ENCODE data around the gene PLXDC1.
"Not testable (repeated sequence)": the region's sequence is repeated elsewhere in the genome, so short reads cannot be mapped to it uniquely, and the experiment has no call there.

The PLXDC1 gene

DNA sequence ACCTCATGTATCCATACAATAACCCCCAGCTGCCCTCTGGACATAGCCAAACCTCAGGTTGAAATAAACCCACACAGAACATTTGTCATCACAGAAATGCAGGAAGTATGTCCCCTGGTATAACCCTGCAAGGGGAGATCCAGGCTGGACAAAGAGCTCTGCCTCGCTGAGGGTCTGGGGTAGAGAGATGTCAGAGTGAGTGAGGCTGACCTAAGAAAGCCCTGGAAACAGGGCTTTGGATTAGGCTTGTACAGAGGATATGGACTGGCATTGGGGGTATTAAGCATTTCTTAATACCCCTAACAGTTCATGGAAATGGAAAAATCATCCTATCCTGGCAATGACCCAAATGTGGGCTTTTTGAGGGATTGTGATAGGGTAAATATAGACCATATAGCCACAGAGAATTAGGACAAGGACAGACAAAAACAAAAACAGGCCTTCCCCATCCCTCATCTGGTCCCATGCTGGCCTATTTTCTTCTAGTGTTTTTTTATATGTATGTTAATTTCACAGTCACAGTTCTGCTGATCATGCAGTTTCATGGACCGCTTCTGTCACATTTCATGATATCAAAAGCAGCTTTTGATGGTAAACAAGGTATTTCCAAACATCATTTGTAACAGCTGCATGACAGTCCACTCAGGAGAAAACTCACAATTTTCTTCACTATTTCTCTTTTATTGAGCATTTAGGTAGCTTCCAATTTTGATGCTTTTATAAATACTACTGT is 26.1 kb downstream of the PLXDC1 start:
- no peak for DNase-seq (ENCODE audit: extremely low read depth, low read depth)
- TF ChIP-seq, protein P1, sequence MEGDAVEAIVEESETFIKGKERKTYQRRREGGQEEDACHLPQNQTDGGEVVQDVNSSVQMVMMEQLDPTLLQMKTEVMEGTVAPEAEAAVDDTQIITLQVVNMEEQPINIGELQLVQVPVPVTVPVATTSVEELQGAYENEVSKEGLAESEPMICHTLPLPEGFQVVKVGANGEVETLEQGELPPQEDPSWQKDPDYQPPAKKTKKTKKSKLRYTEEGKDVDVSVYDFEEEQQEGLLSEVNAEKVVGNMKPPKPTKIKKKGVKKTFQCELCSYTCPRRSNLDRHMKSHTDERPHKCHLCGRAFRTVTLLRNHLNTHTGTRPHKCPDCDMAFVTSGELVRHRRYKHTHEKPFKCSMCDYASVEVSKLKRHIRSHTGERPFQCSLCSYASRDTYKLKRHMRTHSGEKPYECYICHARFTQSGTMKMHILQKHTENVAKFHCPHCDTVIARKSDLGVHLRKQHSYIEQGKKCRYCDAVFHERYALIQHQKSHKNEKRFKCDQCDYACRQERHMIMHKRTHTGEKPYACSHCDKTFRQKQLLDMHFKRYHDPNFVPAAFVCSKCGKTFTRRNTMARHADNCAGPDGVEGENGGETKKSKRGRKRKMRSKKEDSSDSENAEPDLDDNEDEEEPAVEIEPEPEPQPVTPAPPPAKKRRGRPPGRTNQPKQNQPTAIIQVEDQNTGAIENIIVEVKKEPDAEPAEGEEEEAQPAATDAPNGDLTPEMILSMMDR (IDR thresholded peaks at IDR 0.05; ENCODE audit: low read depth, low read length), result no peak

DNA sequence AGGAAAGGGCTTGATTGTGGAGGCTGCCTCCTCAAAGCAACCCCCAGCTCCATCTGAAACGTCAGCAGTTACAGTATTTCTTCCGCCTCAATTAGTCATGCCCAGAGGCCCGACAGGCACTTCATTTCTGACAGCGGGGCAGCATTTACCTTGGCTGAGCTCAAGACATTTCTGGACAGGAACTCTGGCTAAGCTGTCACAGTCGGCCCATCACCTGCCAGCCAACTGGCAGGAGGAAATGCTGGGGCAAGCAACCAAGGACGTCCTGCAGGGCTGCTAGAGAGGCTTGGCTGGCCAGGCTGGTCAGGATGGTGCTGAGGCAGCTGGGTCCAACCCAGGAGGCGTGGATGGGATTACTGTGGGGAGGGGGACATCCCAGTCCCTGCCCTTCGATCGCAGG is 27.8 kb downstream of the PLXDC1 start:
- TF ChIP-seq, protein P1 (IDR thresholded peaks at IDR 0.05; ENCODE audit: low read depth, low read length), result no peak
- DNase-seq (ENCODE audit: extremely low read depth, low read depth), result no peak

DNA sequence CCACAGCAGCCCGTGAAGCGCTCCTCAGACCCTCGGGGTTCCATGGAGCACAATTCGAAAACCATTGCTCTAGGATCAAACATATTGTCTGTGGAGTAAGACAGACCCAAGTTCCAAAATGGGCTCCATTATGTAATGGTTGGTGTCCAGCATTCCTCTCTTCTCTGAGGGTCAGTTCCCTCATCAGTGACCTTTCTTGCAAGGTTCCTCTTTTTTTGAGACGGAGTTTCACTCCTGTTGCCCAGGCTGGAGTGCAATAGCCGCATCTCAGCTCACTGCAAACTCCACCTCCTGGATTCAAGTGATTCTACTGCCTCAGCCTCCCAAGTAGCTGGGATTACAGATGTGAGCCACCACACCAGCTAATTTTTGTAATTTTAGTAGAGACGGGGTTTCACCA is 28.4 kb downstream of the PLXDC1 start:
- TF ChIP-seq, protein P1 (IDR thresholded peaks at IDR 0.05; ENCODE audit: low read depth, low read length), result no peak
- DNase-seq (ENCODE audit: extremely low read depth, low read depth), result no peak

DNA sequence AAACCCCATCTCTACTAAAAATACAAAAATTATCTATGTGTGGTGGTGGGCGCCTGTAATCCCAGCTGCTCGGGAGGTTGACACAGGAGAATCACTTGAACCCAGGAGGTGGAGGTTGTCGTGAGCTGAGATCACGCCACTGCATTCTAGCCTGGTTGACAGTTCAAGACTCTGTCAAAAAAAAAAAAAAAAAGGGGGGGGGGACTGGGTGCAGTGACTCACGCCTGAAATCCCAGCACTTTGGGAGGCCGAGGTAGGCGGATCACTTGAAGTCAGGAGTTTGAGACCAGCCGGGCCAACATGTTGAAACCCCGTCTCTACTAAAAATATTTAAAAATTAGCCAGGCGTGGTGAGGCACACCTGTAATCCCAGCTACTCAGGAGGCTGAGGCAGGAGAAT is 29.5 kb downstream of the PLXDC1 start:
- not testable (repeated sequence) for DNase-seq (ENCODE audit: extremely low read depth, low read depth)

DNA sequence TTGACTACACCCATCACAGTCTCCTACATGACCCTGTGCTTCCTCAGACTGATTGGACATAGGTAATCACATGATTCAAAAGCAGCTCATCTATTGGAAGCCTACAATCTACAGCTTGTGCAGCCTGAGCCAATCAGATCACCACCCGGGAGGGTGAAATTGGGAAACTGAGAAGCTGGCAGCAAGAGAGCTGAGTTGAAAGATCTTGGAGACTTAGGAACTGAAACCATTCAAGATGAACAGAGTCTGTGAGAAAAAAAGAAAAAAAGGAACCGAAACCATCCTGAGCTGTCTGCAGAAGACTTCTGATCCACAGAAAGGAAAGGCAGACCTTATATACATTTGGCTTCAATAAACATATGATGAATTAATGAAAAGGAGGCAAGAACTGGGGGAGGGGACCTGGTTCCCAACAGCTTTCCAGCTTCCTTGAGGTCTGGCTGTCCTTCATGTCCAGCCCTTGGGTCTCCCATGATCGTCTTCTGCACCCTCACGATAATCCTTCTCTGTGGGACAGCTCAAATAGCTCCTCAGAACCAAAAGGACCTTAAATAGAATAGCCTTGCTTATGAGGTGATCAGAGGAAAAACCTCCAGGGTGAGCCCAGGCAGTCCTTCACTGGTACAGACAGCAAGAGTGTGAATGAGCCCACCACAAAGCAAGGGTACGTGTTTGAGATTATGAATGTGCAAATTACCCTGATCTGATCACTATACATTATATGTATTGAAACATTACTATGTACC is 32.6 kb downstream of the PLXDC1 start:
- DNase-seq (ENCODE audit: extremely low read depth, low read depth), result no peak
- TF ChIP-seq, protein P1 (IDR thresholded peaks at IDR 0.05; ENCODE audit: low read depth, low read length), result no peak

DNA sequence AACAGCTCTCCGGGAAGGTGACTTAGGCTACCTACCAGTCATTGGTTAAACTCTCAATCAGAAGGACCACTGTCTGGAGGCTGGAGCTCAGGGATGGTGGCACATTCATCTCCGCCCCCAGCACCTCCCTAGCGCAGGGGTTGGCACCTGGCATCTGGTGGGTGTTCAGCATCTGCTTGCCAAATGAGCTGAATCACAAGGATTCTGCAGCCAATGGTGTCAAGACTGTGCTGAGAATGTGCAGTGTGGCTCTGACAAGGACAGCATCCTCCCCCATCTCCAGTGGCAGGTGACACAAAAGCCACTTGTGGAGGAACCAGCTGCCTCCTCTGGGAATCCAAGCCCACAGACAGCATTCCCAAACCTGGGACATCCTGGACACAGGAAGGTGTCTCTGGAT is 35.2 kb downstream of the PLXDC1 start:
- no peak for DNase-seq (ENCODE audit: extremely low read depth, low read depth)
- TF ChIP-seq, protein P1 (IDR thresholded peaks at IDR 0.05; ENCODE audit: low read depth, low read length), result no peak

DNA sequence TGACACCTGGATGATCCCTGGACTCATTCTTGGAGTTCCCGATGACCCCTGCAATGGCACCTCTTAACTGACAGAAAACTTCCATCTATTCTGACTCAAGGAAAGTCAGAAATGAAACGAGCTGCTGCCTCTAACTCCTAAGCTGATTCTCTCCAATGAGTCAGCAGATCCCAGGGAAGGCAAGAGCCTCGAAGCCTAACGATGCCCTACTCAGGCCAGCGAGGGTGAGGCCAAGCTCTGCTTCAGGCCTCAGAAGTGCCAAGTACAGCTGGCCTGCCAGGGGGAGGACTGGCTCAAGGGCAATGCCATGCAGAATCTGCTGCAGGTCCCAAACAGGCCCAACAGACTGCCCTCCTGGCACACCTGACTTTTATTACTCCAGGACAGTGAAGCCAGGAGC is 36.3 kb downstream of the PLXDC1 start:
- peak; percentile 22 for DNase-seq (ENCODE audit: extremely low read depth, low read depth)

More for the DNA sequence above, 36.3 kb downstream of the PLXDC1 start:
- TF ChIP-seq, protein P1 (IDR thresholded peaks at IDR 0.05; ENCODE audit: low read depth, low read length), result no peak
